Measurements from ENCODE around the gene TBC1D14. TPM values are rescaled to one million over a fixed set of nuclear protein-coding genes. Genes with fewer than 3 reads are reported as not detected.

TBC1D14 gene
- total RNA-seq, 1 experiment from 2014 or later: 50.2 TPM

GRCh38 chr4:6968496-6968895, 58.9 kb downstream of the TBC1D14 start:
- H3K14ac ChIP-seq (ENCODE audit: insufficient read depth, low read length): no peak overlapping the region
- no peaks in the 10 kb centered on the region for H3K9me3 ChIP-seq (ENCODE audit: control insufficient read depth, low read depth, low read length)
- H3K79me1 ChIP-seq (ENCODE audit: insufficient read depth, low read depth, low read length, poor library complexity, severe bottlenecking): no peaks in the 10 kb centered on the region
- Mint-ChIP-seq H3K4me3 (no peak overlapping the region), H3K36me3 (ENCODE audit: insufficient read depth in 1 of 3, low read depth in 3 of 3) (peaks cover 7 to 14% (median 9%) of the 10 kb centered on the region in 3 experiments), H3K9me3 (peaks cover 0 to 2% of the 10 kb centered on the region in 2 experiments; a peak in 1 of 5 replicates), H3K27ac (peak overlapping the region in 1 of 3 experiments; percentile 12; a peak in 2 of 7 replicates), H3K4me1 (peaks cover 31 to 40% of the 10 kb centered on the region in 2 experiments), H3K27me3 (ENCODE audit: low read depth) (no peaks in the 10 kb centered on the region)
- no peak overlapping the region for H3K18ac ChIP-seq (ENCODE audit: insufficient read length, low read depth, low read length)
- peaks cover 8% of the 10 kb centered on the region; the same call in 1 of the 2 replicates for H3K4me1 ChIP-seq (ENCODE audit: insufficient read depth, low read length)
- no peak overlapping the region for H2BK5ac ChIP-seq (ENCODE audit: insufficient read length, low read length)
- no peaks in the 10 kb centered on the region for H3K79me2 ChIP-seq (ENCODE audit: insufficient read depth, low read length)
- no peak overlapping the region for H4K5ac ChIP-seq (ENCODE audit: insufficient read length, low read depth, low read length)
- no peak for DNase-seq
- no peak overlapping the region for H2BK120ac ChIP-seq (ENCODE audit: low read depth, low read length, poor library complexity, severe bottlenecking)
- no peak overlapping the region for H4K91ac ChIP-seq (ENCODE audit: insufficient read length, low read depth, low read length)
- no peak overlapping the region for H2BK20ac ChIP-seq (ENCODE audit: low read depth, low read length, poor library complexity, severe bottlenecking)
- H3T11ph ChIP-seq (ENCODE audit: low read length): no peak overlapping the region
- no peak overlapping the region for H3K27ac ChIP-seq (ENCODE audit: insufficient read length, low read depth, low read length)
- no peaks in the 10 kb centered on the region for H3K27me3 ChIP-seq (ENCODE audit: insufficient read depth, low read length)
- no peak for TF ChIP-seq CTCF (conservative IDR thresholded peaks at IDR 0.05)
- H3K4ac ChIP-seq (ENCODE audit: low read depth, low read length): no peak overlapping the region
- H2AFZ ChIP-seq (ENCODE audit: low read length): no peak overlapping the region
- H3K23ac ChIP-seq (ENCODE audit: insufficient read length, low read depth, low read length): no peak overlapping the region
- H4K20me1 ChIP-seq (ENCODE audit: control insufficient read depth, insufficient read depth, insufficient read length): no peaks in the 10 kb centered on the region
- no peak overlapping the region for H4K8ac ChIP-seq (replicated peaks; ENCODE audit: insufficient read length, low read depth, low read length)
- H3K23me2 ChIP-seq (ENCODE audit: insufficient read length, low read depth, low read length, poor library complexity, severe bottlenecking): peaks cover 6% of the 10 kb centered on the region
- no peak overlapping the region for H3K4me2 ChIP-seq (ENCODE audit: insufficient read depth, insufficient read length, low read length)
- H2BK15ac ChIP-seq (ENCODE audit: low read depth, low read length): no peak overlapping the region
- no peak overlapping the region for H2AK5ac ChIP-seq (ENCODE audit: insufficient read length, low read length)
- no CpG with 5 or more reads among the region's 11 CpGs for WGBS (ENCODE audit: extremely low coverage, insufficient read length, low lambda C conversion rate)
- no peak overlapping the region for H3K56ac ChIP-seq (ENCODE audit: insufficient read length, low read depth, low read length)
- H3K9ac ChIP-seq (ENCODE audit: extremely low read depth, insufficient read length, low read length): no peak overlapping the region
- no peak overlapping the region for H2BK12ac ChIP-seq (ENCODE audit: insufficient read length, low read depth, low read length)
